UCSD-AML1 (cell line): ENCODE results near the gene TREML4.
"Not testable (repeated sequence)": the region's sequence is repeated elsewhere in the genome, so short reads cannot be mapped to it uniquely, and the experiment has no call there.

Source experiments
- DNase-seq: peaks from one replicate; lab custom pipeline; 2025; ENCODE audit not compliant: unreplicated experiment; lab: John Stamatoyannopoulos, UW

The TREML4 gene

DNA sequence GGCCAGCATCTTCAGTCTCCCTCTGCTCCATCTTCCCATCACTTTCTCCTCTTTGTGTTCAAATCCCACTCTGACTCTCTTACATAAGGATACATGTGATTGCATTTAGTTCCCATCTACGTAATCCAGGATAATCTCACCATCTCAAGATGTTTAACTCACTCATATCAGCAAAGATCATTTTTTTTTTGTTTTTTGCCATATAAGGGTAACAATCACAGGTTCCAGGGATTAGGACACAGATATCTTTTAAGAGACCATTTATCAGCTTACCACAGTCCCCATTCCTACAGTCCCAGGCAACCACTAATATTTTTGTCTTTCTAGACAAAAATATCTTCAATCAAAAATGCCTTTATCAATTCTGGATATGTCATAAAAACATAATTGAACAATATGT lies 24.0 kb upstream of the TREML4 start:
- DNase-seq = no peak

DNA sequence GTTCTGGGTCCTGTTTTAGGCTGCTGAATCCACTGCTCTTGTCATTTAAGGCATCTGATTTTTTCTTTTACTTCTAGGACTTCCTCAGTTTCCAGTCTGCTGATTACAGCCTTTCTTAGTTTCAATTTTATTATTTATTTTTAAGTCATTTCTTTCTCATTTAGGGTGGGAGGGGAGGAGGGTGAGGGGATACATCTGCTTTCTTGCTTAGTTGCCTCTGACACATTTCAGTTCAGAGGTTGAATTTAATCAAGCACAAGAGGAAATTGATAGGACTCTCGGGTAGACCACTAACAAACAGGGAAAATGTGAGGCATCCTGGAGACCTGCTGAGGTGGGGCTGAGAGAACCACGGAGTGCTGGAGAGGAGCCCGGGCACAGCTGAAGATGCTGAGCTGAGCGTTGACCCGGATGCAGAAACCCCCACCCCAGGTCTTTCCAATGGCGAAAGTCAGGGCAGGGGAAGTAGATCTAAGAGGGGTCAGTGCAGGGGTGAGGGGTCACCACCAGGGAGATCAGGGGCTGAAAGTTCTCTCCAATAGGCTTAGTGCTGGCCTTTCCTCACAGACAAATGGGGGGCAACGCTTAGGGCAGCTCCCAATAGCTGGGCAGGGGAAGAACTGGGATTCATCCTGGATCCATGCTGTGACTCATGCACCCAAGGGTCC lies 19.6 kb upstream of the TREML4 start:
- DNase-seq = no peak

DNA sequence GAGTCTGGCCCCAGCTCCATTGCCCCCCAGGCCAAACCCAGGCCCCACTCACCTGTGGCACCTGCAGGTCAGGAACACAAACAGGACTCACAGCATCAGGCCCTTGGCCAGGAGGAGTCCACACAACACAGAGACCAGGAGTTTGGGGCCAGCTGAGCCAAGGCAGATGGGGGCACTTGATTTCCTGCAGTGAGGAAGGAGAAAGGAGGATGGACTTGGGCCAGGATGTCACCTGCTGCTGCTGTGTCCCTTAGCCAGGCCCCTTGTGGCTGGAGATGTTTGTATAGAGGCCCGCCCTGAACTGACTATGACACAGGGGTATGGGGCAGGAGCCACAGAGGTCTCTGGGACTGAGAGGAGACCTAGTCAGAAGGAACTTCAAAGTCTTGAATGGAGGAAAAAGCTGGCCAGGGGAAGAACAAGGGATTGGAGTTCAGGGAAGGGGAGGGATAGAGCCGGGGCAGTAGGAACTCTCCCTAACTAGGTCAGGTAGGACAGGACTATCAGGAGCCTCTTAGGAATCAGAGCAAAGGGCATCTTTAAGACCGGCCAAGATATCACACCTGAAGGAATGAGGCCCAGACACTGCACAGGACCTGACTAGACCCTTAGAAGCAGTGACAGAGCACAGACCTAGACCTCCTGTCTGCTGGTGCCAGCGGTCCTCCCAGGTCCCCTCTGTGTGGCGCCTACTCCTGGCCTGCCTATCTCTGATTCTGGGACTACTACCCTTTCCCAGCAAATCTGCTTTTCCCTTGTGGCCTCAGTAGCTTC lies 18.4 kb upstream of the TREML4 start:
- no peak for DNase-seq

DNA sequence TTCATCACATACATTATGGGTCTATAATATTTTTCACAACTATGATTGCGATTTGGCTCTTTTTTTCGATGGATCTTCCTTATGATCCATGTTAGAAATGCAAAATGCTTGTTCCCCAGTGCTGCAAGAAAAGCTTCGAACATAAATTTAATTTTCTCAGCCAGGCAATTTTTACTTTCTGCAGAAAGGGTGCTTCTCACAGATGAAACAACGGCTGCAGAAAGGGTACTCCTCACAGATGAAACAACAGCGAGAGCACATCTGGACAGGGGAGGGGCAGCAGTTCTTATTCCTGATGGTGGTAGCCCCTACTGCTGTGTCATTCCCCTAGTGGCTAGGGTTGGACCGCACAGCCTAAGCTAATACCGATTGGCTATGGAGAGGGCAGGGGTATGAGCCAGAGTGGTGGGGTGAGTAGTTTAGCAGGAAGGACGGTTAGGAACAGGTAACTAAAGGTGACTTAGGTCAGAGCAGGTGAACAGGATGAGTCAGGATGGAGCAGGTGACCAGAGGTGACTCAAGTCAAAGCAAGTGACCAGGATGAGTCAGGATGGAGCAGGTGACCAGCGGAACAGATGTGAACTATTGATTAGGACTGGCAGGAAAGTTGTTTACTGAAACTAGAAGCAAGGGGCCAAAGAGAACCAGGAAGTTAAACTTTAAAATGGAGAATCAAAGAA lies 13.4 kb upstream of the TREML4 start:
- no peak for DNase-seq

DNA sequence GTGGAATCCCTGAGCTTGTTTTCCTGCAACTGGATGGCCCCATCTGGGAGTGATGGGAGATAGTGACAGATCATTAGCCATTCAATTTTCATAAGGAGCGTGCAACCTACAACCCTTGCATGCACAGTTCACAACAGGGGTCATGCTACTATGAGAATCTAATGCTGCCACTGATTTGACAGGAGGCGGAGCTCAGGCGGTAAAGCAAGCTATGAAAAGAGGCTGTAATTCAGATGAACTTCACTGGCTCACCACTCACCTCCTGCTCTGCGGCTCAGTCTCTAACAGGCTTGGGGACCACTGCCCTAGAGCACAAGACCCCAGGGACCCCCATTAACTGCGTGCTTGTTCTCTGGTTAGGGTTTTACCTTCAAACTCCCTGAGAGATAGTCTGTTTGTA lies 12.4 kb upstream of the TREML4 start:
- no peak for DNase-seq

DNA sequence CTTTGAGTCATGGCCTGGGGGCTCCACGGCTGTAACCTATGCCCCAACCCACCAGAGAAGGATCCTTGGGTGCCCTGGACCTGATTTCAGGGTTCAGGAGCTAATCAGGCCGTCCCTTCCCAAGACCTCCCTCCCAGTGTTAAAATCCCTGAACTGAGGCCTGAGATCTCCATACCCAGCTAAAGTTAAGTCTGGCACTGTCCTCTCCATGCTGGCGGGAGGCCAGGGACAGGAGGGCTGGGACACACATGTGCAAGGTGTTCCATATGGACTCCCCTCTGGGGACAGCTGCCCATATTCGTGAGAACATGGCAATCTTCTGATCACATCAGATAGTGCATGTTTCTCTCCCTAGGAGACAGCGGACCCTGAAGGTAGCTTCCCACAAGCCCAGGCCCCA lies 11.5 kb upstream of the TREML4 start:
- DNase-seq = no peak

DNA sequence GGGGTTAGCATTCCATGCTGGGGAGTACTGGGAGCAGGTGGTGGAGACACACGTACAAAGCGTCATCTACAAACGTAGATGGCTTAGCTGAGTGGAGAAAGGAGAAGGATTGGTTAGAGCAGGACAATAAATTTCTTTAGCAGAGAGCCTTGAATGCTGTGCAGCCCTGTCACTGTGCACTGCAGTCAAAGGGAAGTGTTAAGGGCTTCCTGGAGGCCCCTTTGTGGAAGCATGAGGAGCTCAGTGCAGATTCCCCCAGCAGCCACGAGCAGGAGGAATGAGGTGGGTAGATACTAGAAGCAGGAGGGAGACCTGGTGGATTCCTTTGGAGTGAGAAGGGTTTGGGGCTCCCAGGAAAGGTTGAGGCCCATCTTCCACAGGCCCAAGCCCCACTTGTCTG lies 6.1 kb upstream of the TREML4 start:
- DNase-seq = no peak

DNA sequence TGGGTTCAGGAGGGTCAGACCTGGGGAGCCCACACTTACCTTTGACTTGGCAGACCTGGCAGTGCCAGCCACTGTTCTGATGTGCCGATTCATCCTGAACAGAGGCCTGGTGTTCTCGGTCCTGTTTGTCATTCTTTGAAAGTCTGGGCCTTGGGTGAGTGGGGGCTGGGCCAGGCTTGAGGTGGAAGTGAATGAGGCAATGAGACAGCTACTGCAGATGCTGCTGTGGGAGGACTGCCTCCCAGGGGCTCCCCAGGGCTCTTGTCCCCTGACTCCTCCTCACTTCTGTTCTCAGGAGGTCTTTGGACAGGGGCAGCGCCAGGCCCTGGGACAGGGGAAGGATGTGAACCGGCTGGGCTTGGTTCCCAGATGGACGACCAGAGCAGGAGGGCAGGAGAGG lies 5.6 kb upstream of the TREML4 start:
- DNase-seq = peak; percentile 65

DNA sequence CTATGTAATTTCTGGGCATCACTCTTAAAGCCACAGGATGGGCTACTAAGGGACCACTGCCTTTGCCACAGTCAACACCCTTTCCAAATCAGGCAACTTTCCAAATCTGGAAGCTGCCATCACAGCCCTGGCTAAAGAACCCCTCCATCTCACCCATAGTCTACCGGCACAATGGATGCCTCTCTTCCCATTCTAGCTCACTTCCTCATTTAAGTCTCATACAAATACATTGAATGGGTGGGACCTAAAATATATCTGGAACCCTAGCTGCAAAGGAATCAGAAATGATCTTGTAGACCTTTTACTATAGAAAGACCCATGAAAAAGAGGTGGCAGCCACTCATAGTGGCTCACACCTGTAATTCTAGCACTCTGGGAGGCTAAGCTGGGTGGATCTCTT lies 3.3 kb upstream of the TREML4 start:
- DNase-seq = no peak

DNA sequence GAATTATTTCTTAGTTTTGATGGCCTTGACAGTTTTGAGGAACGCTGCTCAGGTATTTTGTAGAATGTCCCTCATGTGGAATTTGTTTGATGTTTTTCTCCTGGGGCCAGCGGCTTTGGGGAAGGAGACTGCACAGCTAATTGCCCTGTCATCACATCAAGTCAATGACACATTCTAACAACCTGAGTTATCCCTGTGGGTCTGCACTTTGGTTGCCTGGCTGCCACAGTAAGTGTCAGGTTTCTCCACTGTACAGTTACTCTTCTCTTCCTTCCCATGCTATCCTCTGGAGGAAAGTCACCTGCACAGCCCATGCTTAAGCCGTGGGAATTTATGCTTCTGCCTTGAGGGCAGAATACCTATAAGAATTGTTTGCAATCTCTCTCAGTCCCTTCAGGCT lies 1.4 kb upstream of the TREML4 start:
- no peak for DNase-seq

DNA sequence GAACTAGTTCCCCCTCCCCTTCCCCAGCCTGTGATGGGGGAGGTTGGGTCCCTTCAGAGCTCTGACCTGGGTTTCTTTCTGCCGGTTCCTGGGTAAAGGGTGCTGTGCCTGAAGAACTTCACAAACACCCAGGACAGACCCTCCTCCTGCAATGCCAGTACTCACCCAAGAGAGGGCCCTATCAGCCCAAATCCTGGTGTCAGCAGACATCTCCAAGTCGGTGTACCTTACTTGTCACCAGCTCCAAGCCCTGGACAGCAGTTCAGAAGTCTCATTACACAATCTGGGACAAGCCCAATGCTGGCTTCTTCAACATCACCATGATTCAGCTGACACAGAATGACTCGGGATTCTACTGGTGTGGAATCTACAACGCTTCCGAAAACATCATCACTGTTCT lies 467 bp downstream of the TREML4 start:
- DNase-seq = peak; percentile 57

DNA sequence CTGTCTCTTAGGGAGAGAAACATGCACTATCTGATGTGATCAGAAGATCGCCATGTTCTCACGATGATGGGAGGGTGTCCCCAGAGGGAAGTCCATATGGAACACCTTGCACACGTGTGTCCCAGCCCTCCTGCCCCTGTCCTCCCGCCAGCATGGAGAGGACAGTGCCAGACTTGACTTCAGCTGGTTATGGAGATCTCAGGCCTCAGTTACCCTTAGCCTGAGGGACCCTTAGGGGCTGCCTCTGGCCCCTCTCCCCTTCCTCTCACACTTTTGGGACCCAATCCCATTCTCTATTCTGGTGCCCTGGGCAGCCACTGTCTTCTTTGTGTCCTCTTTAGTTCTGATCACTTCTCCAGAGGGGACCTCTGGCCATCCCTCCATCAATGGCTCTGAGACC lies 1.6 kb downstream of the TREML4 start:
- no peak for DNase-seq

DNA sequence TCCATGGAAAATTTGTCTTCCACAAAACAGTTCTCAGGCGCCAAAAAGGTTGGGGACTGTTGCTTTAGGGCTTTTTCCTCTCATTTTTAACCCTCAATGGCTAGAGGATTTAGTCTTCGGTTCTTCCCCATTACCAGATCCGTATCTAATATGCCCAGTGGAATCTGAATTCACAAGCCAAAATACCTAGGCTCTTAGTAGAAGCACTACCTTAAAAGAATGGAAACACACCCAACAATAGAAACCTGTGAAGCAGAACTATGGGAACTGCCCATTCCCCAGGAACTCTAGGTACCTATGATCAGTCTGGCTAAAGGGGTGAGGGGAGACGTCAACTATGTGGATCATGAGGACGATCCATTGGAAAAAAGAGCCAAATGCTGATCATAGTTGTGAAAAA lies 3.1 kb downstream of the TREML4 start:
- DNase-seq = no peak

DNA sequence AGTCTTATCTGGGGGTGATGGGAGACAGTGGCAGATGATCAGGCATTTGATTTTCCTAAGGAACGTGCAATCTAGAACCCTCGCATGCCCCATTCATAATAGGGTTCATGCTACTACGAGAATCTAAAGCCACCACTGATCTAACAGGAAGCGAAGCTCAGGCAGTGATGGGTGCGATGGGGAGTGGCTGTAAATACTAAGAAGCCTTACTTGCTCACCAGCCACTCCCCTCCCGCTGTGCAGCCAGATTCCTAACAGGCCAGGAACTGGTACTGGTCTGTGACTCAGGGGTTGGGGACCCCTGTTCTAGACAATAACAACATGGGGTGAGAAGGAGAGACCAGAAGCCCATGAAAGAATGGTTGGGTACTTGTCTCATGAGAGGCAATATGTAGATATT lies 4.5 kb downstream of the TREML4 start:
- DNase-seq = no peak

DNA sequence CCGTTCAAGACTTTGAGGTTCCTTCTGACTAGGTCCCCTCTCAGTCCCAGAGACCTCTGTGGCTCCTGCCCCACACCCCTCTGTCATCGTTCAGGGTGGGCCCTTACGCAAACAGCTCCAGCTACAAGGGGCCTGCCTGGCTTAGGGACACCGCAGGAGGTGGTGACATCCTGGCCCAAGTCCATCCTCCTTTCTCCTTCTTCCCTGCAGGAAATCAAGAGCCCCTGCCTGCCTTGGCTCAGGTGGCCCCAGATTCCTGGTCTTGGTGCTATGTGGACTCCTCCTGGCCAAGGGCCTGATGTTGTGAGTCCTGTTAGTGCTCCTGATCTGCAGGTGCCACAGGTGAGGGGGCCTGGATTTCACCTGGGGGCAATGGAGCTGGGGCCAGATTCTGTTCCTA lies 8.1 kb downstream of the TREML4 start:
- DNase-seq = no peak

DNA sequence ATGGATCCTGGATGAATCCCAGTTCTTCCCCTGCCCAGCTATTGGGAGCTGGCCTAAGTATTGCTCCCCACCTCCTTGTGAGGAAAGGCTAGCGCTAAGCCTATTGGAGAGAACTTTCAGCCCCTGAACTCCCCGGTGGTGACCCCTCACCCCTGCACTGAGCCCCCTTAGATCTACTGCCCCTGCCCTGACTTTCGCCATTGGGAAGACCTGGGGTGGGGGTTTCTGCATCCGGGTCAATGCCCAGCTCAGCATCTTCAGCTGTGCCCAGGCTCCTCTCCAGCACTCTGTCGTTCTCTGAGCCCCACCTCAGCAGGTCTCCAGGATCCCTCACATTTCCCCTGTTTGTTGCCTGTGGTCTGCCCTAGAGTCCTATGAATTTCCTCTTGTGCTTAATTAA lies 9.0 kb downstream of the TREML4 start:
- DNase-seq = no peak

DNA sequence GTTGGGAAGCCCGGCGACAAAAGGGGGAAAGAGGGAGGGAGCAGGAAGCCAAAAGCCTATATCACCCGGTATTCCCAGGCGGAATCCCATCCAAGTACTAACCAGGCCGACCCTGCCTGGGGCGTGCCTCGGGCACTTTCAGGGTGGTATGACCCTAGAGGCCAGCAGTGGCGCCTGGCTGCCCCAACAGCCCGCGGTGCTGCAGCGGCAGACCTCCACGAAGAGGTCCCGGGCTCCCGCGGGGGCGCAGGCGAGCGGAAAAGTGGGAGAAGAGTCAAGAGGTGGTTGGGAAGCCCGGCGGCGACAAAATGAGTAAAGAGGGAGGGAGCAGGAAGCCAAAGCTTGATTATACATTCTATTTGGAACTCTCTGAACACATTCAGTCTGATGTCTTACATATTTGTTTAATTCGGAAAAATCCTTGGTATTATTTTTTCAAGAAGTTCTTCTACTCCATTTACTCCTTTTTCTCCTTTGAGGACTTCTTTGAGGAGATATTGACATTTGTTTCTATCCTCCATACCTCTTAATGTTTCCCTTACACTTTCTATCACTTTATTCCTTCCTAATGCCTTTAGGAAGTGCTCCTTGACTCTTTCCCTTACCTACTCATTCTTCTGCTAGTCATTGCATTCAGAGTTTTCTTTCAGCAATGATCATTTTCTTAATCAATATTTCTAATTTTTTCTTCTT lies 11.5 kb downstream of the TREML4 start:
- DNase-seq = no peak

DNA sequence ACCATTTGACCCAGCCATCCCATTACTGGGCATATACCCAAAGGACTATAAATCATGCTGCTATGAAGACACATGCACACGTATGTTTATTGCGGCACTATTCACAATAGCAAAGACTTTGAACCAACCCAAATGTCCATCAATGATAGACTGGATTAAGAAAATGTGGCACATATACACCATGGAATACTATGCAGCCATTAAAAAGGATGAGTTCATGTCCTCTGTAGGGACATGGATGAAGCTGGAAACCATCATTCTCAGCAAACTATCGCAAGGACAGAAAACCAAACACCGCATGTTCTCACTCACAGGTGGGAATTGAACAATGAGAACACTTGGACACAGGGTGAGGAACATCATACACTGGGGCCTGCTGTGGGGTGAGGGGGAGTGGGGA lies 18.4 kb downstream of the TREML4 start:
- not testable (repeated sequence) for DNase-seq

DNA sequence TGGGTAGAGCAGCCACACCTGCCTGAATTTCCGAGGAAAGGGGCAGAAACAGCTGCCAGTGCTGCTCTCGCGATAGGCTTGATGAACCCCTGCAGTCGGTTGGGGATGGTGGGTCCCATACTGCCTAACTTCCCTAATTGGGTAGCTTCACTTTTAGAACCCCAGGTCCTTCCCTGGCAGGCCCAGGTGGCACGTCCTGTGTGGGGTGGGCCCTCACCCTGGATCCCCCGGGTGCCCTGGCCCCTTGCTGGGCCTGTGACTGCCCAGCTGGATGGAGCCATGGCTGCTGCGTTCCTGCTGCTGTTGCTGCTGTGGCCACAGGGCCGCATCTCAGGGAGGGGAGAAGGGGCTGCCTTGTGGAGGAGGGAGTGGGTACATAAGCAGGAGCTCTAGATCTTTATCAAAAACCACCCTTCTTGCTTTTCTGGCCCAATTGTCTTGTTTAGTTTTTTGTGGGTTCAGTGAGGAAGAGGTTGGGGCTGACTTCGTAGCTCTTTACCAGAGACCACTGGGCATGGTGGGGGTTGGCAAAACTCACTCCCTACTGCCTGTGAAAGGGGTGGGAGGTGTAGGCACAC lies 19.2 kb downstream of the TREML4 start:
- DNase-seq = no peak

DNA sequence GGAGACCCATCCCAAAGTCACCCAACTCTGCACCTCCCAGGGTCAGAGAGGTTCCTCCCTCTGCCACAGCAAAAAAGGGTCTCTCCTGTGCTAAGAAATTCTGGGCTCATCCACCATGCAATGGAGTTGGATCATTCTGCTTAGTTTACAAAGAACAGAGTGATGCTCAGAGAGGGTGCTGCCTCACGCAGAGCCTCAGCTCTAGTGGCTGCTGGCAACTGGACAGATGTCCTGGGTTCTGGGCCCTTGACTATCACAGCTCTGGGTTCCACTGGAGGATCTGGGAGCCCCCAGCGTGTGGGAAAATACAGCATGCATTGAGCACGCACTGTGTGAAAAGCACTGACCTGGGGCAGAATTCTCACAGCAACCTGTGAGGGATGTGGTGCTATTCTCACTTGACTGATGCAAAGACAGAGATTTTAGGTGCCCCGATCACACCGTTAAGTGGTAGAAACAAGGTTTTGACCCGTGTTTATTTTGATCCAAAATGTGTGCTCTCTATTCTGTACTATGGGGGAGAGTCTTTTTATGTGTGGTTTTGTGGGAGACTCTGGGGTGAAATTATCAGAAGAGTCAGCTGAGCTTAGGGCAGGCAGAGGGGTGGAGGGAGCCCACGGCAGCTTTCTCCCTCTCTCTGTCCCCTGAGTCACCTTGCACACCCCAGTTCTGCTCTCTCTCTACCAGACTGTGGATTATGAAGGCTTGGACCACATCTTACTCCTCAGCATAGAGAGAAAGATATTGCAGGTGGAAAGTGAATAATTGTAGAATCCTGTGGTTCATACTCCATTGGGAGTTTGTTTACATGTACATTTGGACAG lies 19.9 kb downstream of the TREML4 start:
- no peak for DNase-seq
